Activated gamma-delta T cell treated with Interleukin-2 at 50 U/mL for 16 hours (primary cell): ENCODE results near the gene SLC25A39.

Experiments used
- DNase-seq: peaks from one replicate; pipeline ENCODE4 v3.0.0-alpha.2; 2020

Gene SLC25A39

GRCh38 chr17:44311562-44312181, 13.0 kb downstream of the SLC25A39 start:
- DNase-seq, result no peak

- no peak for DNase-seq
Observed at GRCh38 chr17:44310609-44311376, 13.8 kb downstream of the SLC25A39 start.

DNA sequence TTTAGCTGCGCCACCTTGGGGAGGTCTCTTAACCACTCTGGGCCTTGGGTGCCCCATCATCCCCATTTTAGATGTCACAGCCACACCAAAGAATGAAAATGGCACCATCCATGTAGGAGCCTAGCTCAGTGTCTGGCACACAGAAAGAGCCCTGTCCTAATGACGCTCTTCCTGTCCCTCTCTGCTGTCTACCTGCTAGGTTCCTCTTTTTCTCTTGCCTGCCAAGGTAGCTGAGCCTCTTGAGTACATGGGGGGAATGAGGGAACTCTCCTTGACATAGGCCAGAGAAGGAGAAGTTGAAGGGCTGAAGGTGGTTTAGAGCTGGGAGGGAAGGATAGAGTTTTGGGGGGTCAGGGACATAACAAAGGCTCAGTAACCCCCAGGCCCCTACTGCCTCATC, 14.4 kb downstream of the SLC25A39 start:
- no peak for DNase-seq

DNA sequence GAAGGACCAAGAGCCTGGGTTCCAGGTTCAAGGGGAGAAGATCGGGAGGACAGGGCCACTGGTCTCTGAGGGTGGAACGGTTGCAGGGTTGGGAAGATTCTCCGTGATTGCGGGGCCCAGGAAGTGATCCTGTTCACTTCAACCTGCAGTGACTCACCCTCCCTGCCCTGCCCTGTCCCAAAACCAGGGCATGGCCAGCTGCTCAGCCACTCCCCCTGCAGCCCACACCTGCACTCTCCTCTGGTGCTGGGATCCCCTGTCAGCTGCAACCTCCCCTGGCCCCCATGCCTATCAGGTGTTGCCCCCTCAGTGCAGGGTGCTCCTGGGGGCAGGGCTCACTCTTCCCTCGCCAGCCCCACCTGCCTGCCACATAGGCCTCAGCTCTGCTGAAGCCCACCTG, 15.2 kb downstream of the SLC25A39 start:
- no peak for DNase-seq

DNA sequence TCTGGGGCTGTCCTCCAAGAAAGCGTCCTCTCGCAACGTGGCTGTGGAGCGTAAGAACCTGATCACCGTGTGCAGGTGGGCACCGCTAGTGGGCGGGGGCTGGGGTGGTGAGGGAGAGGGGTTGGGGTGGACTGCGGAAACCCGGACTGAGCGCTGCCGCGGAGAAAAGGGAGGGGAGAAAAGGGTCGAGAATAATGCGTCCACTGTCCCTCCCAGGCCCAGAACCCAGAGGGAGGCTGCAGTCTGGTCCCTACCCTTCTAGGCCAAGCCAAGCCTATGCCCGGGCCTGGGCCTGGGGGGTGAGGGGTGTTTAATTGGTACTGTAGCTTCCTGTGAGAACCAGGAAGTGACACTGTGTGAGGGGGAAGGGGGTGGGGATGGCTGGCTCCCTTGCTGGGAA, 15.8 kb downstream of the SLC25A39 start:
- DNase-seq, result no peak

DNA sequence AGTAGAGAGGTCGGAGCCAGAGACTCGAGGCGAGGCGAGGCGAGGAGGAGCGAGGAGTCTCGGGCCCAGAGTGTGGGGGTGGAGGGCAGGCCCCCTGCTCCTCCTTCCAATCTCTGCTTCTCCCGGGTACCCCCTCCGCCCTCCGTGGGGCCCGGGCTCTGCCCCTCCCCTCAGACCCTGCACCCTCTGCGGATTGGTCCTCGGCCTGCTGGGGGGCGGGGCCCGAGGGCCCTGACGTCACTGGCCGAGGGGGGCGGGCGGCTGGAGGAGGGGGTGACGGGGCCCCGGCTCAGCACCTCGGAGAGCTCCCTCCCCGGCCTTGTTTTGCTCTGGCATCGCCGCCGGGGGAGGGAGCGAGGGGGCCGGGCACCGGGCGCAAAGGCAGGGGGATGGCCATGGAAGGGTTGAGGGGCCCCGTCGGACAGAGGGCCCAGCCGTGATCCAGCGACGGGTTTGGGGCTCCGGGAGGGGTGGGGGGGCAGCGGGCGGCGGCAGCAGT, 16.3 kb downstream of the SLC25A39 start, which contains the start of gene RUNDC3A:
Gene RUNDC3A (plus strand): TSS at position 282 of the 499 bp plus-strand sequence. CDS start 232 bp downstream, outside the sequence.
- peak; percentile 86 for DNase-seq

DNA sequence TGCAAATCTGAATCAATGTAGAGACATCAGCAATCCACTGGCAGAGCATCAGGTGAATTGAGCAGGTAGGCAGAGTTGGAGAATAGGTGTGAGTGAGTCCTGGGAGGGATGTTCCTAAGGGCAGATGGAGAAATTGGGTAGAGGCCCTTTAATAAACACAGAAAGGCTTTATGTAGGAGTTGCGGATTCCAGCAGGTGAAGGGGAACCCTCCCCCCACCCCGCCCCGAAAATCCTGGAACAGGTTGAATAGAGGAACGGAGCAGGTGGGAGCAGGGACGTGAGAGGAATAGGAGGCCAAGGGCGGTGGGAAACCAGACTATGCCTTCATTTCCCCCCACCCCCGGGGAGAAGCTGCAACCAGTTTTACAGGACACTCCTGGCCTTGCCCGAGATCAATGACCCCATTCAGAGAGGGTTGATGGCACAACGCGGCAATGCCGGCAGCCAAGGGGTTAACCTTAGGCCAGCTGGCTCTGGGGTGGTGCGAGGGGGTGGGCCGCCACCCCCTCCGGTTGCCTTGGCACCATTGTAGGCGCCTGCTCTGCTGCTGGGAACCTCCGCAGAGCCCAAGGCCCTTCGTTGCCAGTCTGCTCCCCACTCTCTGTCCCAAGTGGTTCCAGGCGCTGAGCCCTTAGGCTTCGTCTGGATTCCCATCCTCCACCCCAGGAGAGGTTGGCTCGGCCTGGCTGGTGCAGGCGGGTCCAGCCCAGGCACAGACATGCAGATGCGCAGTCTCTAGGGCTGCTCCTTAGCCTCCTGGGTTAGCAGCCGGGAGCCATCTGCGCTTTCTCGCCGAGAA, 17.0 kb downstream of the SLC25A39 start:
- DNase-seq, result no peak

DNA sequence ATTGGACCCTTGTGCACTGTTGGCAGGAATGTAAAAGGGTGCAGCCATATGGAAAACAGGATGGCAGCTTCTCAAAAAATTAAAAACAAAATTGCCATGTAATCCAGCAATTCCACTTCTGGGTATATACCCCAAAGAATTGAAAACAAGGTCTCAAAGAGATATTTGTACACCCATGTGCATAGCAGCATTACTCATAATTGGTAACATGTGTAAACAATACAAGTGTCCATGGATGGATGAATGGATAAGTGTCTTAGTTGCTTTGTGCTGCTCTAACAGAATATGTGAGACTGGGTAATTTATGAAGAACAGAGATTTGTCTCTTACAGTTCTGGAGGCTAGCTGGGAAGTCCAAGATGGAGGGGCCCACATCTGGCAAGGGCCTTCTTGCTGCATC, 20.0 kb downstream of the SLC25A39 start:
- DNase-seq, result no peak

DNA sequence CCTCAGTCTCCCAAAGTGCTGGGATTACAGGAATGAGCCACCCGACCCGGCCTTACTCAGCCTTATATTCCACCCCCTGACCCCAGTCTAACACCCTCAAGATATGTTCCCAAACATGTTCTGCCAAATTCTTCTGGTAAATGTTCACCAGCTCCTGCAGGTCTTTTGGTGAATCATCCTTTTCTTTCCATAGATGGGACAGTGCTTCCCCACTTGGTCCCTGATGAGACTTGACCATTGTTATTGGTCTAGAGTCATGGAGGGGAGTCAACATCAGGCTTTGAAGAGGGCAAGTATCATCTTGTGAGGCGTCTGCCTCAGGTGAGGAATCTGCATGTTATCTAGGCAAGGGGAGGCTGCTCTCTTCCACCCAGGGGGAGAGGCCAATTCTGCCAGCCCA, 26.6 kb downstream of the SLC25A39 start:
- no peak for DNase-seq

- DNase-seq, result no peak
Observed at GRCh38 chr17:44293509-44294226, 31.0 kb downstream of the SLC25A39 start.

DNA sequence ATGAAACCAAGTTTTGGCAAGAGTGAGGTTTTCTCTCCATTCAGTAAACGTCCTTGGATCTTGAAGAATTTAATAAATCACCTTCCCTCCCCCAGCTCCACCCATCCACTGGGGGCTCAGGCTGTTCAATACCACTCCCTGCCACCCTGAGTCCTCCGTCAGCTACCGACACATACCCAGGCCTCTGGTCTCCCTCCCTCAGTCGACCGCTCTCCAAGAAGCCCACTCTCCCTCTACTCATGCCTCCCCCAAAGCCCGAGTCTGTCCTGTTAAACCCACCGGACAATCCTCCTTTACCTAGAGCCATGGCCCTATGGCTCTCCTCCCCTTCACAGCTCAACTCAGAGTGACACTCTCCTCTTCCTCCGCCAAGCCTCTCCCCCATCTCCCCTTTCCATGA, 37.0 kb downstream of the SLC25A39 start:
- no peak for DNase-seq

DNA sequence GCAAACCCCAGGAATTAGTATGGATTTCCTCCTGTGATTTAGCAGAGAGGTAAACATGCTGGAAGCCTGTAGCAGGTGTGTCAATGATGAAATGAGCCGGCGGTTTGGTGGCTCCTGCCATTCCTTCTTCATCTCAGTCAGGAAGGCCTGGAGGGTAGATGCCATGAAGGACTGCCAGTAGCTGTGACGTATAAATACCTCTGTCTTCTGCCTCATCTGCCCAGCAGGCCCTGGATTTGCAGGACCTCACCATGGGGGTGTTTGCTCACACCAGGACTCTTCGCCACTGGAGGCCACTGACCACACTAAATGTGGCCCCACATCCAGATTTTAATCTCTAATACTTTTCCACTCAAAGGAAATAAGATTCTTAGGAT, 40.6 kb downstream of the SLC25A39 start:
- DNase-seq, result no peak

DNA sequence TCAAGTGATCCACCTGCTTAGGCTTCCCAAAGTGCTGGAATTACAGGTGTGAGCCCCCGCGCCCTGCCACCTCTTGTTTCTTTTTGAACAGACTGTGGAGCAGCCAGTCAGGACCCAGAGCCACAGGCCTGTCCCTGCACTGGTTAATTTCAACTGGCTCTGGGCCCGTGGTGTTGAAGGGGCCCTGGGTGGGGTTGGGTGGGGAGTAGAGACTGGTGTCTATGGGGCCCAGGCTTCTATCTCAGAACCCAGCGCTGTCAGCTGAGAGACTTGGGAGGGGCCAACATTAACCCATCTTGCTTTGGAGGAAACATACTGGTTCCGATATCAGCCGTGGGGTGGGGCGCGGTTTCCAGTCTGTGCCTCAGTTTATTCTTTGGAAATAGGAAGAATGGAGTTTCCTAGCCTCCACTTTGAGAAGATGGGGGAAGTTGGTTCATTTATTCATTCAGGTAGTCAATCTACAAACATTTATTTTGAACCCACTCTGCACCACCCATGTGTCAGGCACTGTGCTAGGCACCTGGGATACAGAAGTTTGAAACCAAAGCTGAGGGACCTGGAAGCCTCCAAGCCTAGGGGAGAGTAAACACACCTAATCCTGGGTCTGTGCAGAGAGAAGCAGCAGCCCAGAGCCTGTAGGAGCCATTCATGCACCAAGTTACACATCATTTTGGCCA, 41.1 kb downstream of the SLC25A39 start:
- no peak for DNase-seq

DNA sequence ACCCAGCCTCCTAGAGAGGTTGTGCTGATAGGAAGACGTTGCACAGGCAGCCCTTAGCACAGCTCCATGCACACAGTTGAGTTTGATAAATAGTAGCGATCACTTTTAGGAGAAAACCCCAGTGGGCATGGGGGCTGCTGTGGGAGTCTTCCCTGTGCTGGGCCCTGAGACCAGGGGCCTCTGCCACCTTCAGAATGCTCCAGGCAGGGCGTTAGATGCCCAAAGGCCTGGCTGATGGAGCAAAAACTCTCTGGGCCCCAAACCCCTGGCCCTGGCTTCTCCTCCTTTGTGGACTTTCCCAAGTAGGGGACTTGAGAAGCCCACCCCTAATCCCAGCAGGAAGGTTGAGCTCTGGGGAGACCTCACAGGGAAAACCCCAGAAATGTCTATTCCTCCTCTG, 42.4 kb downstream of the SLC25A39 start:
- DNase-seq, result no peak

DNA sequence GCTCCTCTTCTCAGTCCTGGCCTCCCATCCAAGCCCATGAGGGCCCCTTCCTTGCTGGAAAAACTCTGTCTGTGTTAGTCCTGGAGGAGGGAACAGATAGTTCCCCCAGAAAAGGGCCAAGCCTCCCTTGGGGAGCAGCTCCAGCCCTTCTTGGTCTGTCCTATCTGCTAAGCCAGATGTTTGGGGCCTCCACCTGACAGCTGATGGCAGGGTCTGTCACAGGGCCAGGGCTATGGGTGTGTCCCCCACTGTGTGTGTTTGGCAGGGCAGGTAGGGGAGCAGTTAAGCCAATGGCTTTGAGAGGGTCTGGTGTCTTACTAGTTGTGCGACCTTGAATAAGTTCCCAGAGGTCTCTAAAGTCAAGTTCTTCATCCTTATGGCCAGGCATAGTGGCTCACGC, 43.1 kb downstream of the SLC25A39 start:
- no peak for DNase-seq

GRCh38 chr17:44280392-44280937, 44.2 kb downstream of the SLC25A39 start:
- DNase-seq, result no peak

GRCh38 chr17:44279666-44280391, 44.8 kb downstream of the SLC25A39 start:
- DNase-seq, result no peak

GRCh38 chr17:44279346-44279665, 45.3 kb downstream of the SLC25A39 start:
- no peak for DNase-seq

GRCh38 chr17:44277976-44278375, 46.6 kb downstream of the SLC25A39 start:
- DNase-seq, result no peak

DNA sequence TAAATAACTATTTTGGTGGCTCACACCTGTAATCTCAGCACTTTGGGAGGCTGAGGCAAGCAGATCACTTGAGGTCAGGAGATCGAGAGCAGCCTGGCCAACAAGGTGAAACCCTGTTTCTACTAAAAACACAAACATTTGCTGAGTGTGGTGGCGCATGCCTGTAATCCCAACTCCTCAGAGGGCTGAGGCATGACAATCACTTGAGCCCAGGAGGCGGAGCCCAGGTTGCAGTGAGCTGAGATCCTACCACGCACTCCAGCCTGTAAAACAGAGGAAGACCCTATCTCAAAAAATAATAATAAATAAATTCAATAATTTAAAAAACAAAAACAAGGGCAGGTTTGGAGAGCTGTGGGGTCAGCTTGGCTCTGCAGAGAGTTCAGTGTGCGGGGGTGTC, 51.0 kb downstream of the SLC25A39 start:
- DNase-seq, result no peak

DNA sequence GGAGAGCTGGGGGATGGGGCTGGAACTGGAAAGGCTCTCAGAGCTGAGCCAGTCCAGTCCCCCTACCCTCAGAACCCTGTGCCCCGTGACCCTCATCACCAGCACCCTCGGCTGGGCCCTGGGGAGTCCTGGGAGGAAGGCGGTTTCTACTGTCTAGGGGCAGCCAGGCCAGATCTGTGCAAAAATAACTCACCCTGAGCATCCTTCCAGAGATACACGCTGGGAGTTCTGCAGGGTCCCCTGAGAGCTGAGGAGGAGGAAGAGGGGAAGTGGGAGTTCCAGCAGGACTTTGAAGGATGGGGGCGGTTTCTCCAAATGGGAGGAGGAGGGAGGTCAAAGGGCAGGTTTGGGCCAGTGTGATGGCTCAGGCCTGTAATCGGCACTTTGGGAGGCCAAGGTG, 51.7 kb downstream of the SLC25A39 start:
- DNase-seq, result no peak
